T-cell (primary cell): ENCODE results near the gene TUBB2A. TPM values are rescaled to one million over a fixed set of nuclear protein-coding genes. Genes with fewer than 3 reads are reported as not detected.

Source experiments
- ATAC-seq, 4 experiments: fragments of 200-7000 bp in 3 of 4; fragments of 150-1000 bp in 1 of 4; cut with Tn5 transposase; replicated peaks in 1 of 4; 1 replicate in 3 of 4; 2 replicates in 1 of 4; pipeline ENCODE4 v1.10.0; 2021; ENCODE audit warnings: moderate library complexity in 3 of 4, mild to moderate bottlenecking in 2 of 4, moderate number of reproducible peaks in 1 of 4
- CTCF ChIA-PET, 2 donors: fragments of 300-600 bp; sonication (Branson Sonifier 250); formaldehyde crosslinking; loops; one replicate each; lab custom pipeline; 2022; ENCODE audit warnings: antibody characterized with exemption in 2 of 2; lab: Charles Lee
- POLR2A ChIA-PET, 2 donors: fragments of 300-600 bp; sonication (Branson Sonifier 250); formaldehyde crosslinking; loops; one replicate each; lab custom pipeline; 2022; ENCODE audit warnings: antibody characterized with exemption in 2 of 2; lab: Charles Lee
- DNase-seq, 35 experiments: peaks; one replicate each; pipeline versions ENCODE4 v3.0.0 to v3.0.0-alpha.2; 2013 to 2023
- H3K27ac ChIP-seq: one replicate; pipeline ENCODE4 v1.5.1; 2013; ENCODE audit warnings: low read length
- H3K27me3 ChIP-seq, 2 experiments: replicated peaks in 1 of 2; 1 replicate in 1 of 2; 2 replicates in 1 of 2; pipeline versions ENCODE4 v1.6.1 to v1.7.0; 2013; ENCODE audit warnings: low read length in 1 of 2, mixed read lengths in 1 of 2; ENCODE audit not compliant: control insufficient read depth in 2 of 2, insufficient read depth in 2 of 2; ENCODE audit errors: extremely low read depth in 1 of 2
- H3K36me3 ChIP-seq, 2 donors: 1 replicate in 1 of 2; 2 replicates in 1 of 2; pipeline versions ENCODE4 v1.6.1 to v1.7.0; 2013; ENCODE audit warnings: low read length in 1 of 2; ENCODE audit not compliant: control insufficient read depth in 2 of 2, insufficient read depth in 1 of 2; ENCODE audit errors: extremely low read depth in 1 of 2
- H3K4me1 ChIP-seq, 2 experiments: 1 replicate in 1 of 2; 2 replicates in 1 of 2; pipeline versions ENCODE4 v1.6.1 to v1.7.0; 2013; ENCODE audit warnings: low read length in 2 of 2, mixed read lengths in 1 of 2; ENCODE audit not compliant: insufficient read depth in 2 of 2, control insufficient read depth in 1 of 2; ENCODE audit errors: extremely low read depth in 1 of 2
- H3K4me3 ChIP-seq, 2 donors: 1 replicate in 1 of 2; 2 replicates in 1 of 2; pipeline versions ENCODE4 v1.5.1 to v1.7.0; 2013; ENCODE audit warnings: mild to moderate bottlenecking in 2 of 2, low read length in 1 of 2, moderate library complexity in 1 of 2; ENCODE audit not compliant: control insufficient read depth in 1 of 2; ENCODE audit errors: extremely low read depth in 1 of 2
- H3K9me3 ChIP-seq: 2 replicates; pipeline ENCODE4 v1.7.0; 2013
- H3K27ac Mint-ChIP-seq, 2 donors: one replicate each; pipeline ENCODE4 v1.8.0; 2020 to 2021; ENCODE audit warnings: mild to moderate bottlenecking in 2 of 2, mixed read lengths in 2 of 2
- H3K27me3 Mint-ChIP-seq, 2 donors: one replicate each; pipeline ENCODE4 v1.8.0; 2021 to 2022; ENCODE audit warnings: mixed read lengths in 2 of 2
- H3K36me3 Mint-ChIP-seq: one replicate; pipeline ENCODE4 v1.8.0; 2021; ENCODE audit warnings: mixed read lengths
- H3K4me1 Mint-ChIP-seq, 3 donors: one replicate each; pipeline ENCODE4 v1.8.0; 2020 to 2022; ENCODE audit warnings: mixed read lengths in 3 of 3, mild to moderate bottlenecking in 1 of 3
- H3K4me3 Mint-ChIP-seq, 3 donors: one replicate each; pipeline ENCODE4 v1.8.0; 2020 to 2022; ENCODE audit warnings: mild to moderate bottlenecking in 3 of 3, mixed read lengths in 3 of 3, moderate library complexity in 3 of 3
- H3K9me3 Mint-ChIP-seq, 3 donors: one replicate each; pipeline ENCODE4 v1.8.0; 2020 to 2022; ENCODE audit warnings: mixed read lengths in 3 of 3
- WGBS: methylation state at CpG from one replicate; pipeline ENCODE4 v1.1.5; 2013; ENCODE audit warnings: missing lambda C conversion rate; ENCODE audit not compliant: insufficient coverage; 5-methylcytosine and 5-hydroxymethylcytosine counted together
- total RNA-seq, 35 experiments: library from RNA in 6 of 35; stranded (reverse) in 6 of 35; fragments of 120-200 nt in 1 of 35; gene quantifications; one replicate each; pipeline versions ENCODE4 v1.2.1 to v1.2.4 and lab custom pipeline; 2013 to 2026

The TUBB2A gene
- total RNA-seq: 10 to 100 TPM in 2 of 5 donors, 1 to 10 TPM in 3; 4.5 to 34.7 (median 9.6) TPM
- total RNA-seq (2013): 9.3 TPM
- 2.4 to 78.4 (median 11.1) reads per million in 29 experiments for total RNA-seq (lab: John Stamatoyannopoulos, UW)

- no peaks in the 10 kb centered on the region for H3K9me3 Mint-ChIP-seq
- H3K27ac Mint-ChIP-seq: peak within 1 kb of the TSS; percentile 84 to 87
- H3K4me1 Mint-ChIP-seq: peaks cover 34 to 37% (median 36%) of the 10 kb centered on the region in 3 donors
- peak within 1 kb of the TSS; percentile 84 to 87 (median 85) for H3K4me3 Mint-ChIP-seq
- ChIA-PET POLR2A (interaction anchor here in 1 of 2 donors (0.6 kb wide), 1 partner anchor 10 kb away, joined by 4 read pairs; no protein-coding TSS in a partner anchor), CTCF (interaction anchor here (0.5 to 1.1 kb wide), 13 partner anchors 9 to 981 kb away, joined by 3 to 7 read pairs (median 3); partner anchors contain the start of gene BPHL (in 1 of the 2))
- ATAC-seq (peak; percentile 74 to 83 (median 76)), DNase-seq (peak; percentile 66 to 93 (median 82))
- Histone ChIP-seq H3K9me3 (no peaks in the 10 kb centered on the region), H3K4me3 (peak within 1 kb of the TSS; percentile 59 to 83), H3K27ac (peak within 1 kb of the TSS; percentile 71), H3K36me3 (peaks cover 0 to 7% of the 10 kb centered on the region in 2 donors), H3K4me1 (peaks cover 8 to 43% of the 10 kb centered on the region in 2 experiments), H3K27me3 (peaks cover 0 to 7% of the 10 kb centered on the region in 2 experiments)
- under 1% methylated on average over 95 of the region's 95 CpGs for WGBS
- H3K27me3 Mint-ChIP-seq: peaks cover 4 to 5% of the 10 kb centered on the region in 2 donors
- peaks cover 17% of the 10 kb centered on the region for H3K36me3 Mint-ChIP-seq
These were observed at the start of gene TUBB2A for GRCh38 chr6:3157131-3157933. Gene TUBB2A, minus strand, starts transcription at chr6:3157544. Its CDS starts 81 bp downstream, at chr6:3157463.

- CTCF ChIA-PET: no interaction called here
- POLR2A ChIA-PET: no interaction called here
- ATAC-seq: no peak
These were observed 49.1 kb upstream of the TUBB2A start for GRCh38 chr6:3206339-3207015.

GRCh38 chr6:3205913-3206312 lies 48.6 kb upstream of the TUBB2A start:
- no peak for DNase-seq
- ChIA-PET POLR2A (no interaction called here), CTCF (no interaction called here)
- Mint-ChIP-seq H3K27me3 (peaks cover 21 to 25% of the 10 kb centered on the region in 2 donors), H3K9me3 (peaks cover 0 to 5% (median 2%) of the 10 kb centered on the region in 3 donors), H3K4me1 (peaks cover 10 to 19% (median 13%) of the 10 kb centered on the region in 3 donors), H3K36me3 (peaks cover 3% of the 10 kb centered on the region), H3K27ac (no peak overlapping the region), H3K4me3 (no peak overlapping the region)
- Histone ChIP-seq H3K27ac (no peak overlapping the region), H3K4me1 (peaks cover 0 to 11% of the 10 kb centered on the region in 2 experiments), H3K9me3 (no peaks in the 10 kb centered on the region), H3K27me3 (peaks cover 0 to 14% of the 10 kb centered on the region in 2 experiments), H3K4me3 (no peak overlapping the region), H3K36me3 (no peaks in the 10 kb centered on the region)
- WGBS: 60% methylated on average over 3 of the region's 4 CpGs
- no peak for ATAC-seq

More at GRCh38 chr6:3206339-3207015, 49.1 kb upstream of the TUBB2A start:
- Histone ChIP-seq H3K4me1 (peaks cover 0 to 11% of the 10 kb centered on the region in 2 experiments), H3K27ac (no peak overlapping the region), H3K27me3 (peaks cover 0 to 17% of the 10 kb centered on the region in 2 experiments), H3K9me3 (no peaks in the 10 kb centered on the region), H3K4me3 (no peak overlapping the region), H3K36me3 (no peaks in the 10 kb centered on the region)
- Mint-ChIP-seq H3K4me3 (no peak overlapping the region), H3K27me3 (peaks cover 21 to 25% of the 10 kb centered on the region in 2 donors), H3K36me3 (peaks cover 3% of the 10 kb centered on the region), H3K9me3 (peaks cover 0 to 5% (median 2%) of the 10 kb centered on the region in 3 donors), H3K27ac (no peak overlapping the region), H3K4me1 (peaks cover 10 to 19% (median 13%) of the 10 kb centered on the region in 3 donors)
- no peak for DNase-seq
- WGBS: 78% methylated on average over 3 of the region's 7 CpGs

GRCh38 chr6:3204921-3205320 lies 47.6 kb upstream of the TUBB2A start:
- WGBS: 93% methylated on average over 4 of the region's 6 CpGs
- H3K36me3 ChIP-seq: no peaks in the 10 kb centered on the region
- no peak overlapping the region for H3K4me3 Mint-ChIP-seq
- H3K36me3 Mint-ChIP-seq: peaks cover 3% of the 10 kb centered on the region
- H3K27ac Mint-ChIP-seq: no peak overlapping the region
- H3K4me1 ChIP-seq: peaks cover 0 to 11% of the 10 kb centered on the region in 2 experiments
- ChIA-PET CTCF (no interaction called here), POLR2A (no interaction called here)
- no peak overlapping the region for H3K27ac ChIP-seq
- H3K27me3 Mint-ChIP-seq: peaks cover 25% of the 10 kb centered on the region in 2 donors
- H3K9me3 Mint-ChIP-seq: peaks cover 2 to 5% (median 4%) of the 10 kb centered on the region in 3 donors
- H3K4me3 ChIP-seq: no peak overlapping the region
- no peak for DNase-seq
- ATAC-seq: no peak
- peaks cover 10 to 19% (median 13%) of the 10 kb centered on the region in 3 donors for H3K4me1 Mint-ChIP-seq
- peaks cover 0 to 14% of the 10 kb centered on the region in 2 experiments for H3K27me3 ChIP-seq
- H3K9me3 ChIP-seq: no peaks in the 10 kb centered on the region

- no peak for DNase-seq
- WGBS: 90% methylated on average over 2 of the region's 7 CpGs
- H3K27me3 Mint-ChIP-seq: peaks cover 15 to 17% of the 10 kb centered on the region in 2 donors
- Histone ChIP-seq H3K9me3 (no peaks in the 10 kb centered on the region), H3K27me3 (peaks cover 0 to 6% of the 10 kb centered on the region in 2 experiments), H3K4me3 (no peak overlapping the region), H3K36me3 (no peaks in the 10 kb centered on the region), H3K4me1 (no peaks in the 10 kb centered on the region), H3K27ac (no peak overlapping the region)
- ChIA-PET POLR2A (no interaction called here), CTCF (interaction anchor here in 1 of 2 donors (0.6 kb wide), 1 partner anchor 76 kb away, joined by 3 read pairs; no protein-coding TSS in a partner anchor)
- peaks cover 0 to 6% (median 0%) of the 10 kb centered on the region in 3 donors for H3K4me1 Mint-ChIP-seq
- no peak overlapping the region for H3K4me3 Mint-ChIP-seq
- ATAC-seq: no peak
- H3K36me3 Mint-ChIP-seq: peaks cover 3% of the 10 kb centered on the region
- peaks cover 4 to 5% (median 4%) of the 10 kb centered on the region in 3 donors for H3K9me3 Mint-ChIP-seq
- H3K27ac Mint-ChIP-seq: no peak overlapping the region
These were observed 45.8 kb upstream of the TUBB2A start for GRCh38 chr6:3202999-3203696.
